HG02678 (cell line): ENCODE results near the gene PIGP.
"Not testable (repeated sequence)": the region's sequence is repeated elsewhere in the genome, so short reads cannot be mapped to it uniquely, and the experiment has no call there.

Experiments used
- ATAC-seq: cut with Tn5 transposase; IDR thresholded peaks from one replicate; pipeline ENCODE4 v1.9.1; 2021; ENCODE audit warnings: mild to moderate bottlenecking, moderate library complexity; ENCODE audit not compliant: unreplicated experiment

PIGP gene

DNA sequence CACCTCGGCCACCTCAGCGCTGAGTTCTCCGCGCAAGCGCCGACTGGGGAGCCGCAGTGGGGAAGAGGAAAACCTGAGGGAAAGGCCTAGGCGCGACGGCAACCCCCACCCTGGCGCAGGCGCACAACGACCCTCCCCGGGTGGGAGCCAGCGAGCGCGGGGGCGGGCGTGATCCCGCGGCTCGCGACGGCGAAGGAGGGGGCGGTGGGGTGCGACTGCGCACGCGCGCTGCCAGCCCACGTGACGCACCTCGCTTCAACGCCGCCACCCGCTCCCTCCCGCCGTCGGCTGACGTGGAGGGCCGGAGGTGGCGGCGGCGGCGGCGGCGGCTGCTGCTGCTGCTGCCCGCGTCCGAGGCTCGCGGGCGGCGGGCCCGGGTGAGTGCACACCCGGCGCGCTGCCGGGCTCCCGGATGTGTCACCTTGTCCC lies at the start of gene PIGP, which contains the start of gene TTC3:
TSS of gene PIGP (minus strand) at position 84 of the 429 bp plus-strand sequence. CDS start 556 bp downstream, outside the sequence.
TSS of gene TTC3 (plus strand) at position 267 of the 429 bp plus-strand sequence. CDS start 14,004 bp downstream, outside the sequence.
- ATAC-seq, result peak; percentile 67

DNA sequence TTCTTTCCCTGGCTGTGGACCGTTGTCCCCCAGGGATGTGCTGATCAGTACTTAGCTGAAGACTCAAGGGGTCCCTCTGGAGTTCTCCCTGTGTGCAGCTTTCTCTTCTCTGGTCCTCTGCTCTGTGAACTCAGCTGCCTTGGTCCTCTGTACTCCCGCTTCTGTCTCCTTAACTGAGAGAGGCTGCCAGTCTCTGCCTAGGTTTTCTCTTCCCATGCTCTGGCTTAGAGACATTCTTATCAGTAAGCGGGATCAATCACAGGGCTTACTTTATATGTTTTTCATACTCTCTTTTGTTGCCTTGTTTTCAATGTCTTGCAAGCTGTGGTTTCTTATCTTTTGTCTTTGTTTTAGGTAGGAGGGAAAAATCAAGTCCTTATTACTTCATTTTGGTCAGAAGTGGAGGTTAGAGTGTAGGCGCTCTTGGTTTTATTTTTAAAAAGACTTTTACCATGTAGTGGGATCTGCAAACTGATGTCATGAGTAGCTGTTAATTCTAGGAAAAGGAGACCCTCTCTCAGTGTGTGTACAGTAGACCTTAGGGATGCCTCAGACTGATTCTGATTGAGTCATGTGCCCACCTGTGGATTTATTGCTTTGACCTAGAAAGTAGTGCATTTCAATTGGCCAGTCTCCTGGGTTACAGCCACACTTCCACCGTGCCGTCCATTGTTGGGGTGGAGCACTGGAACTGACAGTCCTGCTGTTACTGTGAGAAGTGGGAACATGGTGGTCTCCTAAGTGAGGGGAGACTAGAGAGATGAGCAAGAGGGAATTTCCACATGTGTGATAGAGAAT lies 46.7 kb upstream of the PIGP start:
- ATAC-seq, result no peak

GRCh38 chr21:37118187-37118826 lies 45.4 kb upstream of the PIGP start:
- no peak for ATAC-seq

DNA sequence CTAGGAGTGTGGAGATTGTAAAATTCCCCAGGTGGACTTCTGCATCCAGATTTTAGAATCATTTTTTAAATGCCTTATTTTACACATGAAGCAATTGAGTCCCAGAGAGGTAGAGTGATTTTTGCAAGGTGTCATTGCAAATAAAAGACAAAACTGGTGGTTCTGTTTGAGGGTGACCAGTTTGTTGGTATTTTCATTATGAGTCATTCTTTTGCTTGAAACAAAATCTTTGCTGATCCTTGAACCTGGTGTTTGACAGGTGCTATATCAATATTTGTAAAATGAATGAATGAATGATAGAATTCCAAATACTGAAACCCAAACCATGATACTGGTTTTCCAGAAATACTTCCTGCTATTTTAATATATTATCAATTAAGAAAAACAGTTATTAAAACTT lies 44.3 kb upstream of the PIGP start:
- ATAC-seq, result no peak

DNA sequence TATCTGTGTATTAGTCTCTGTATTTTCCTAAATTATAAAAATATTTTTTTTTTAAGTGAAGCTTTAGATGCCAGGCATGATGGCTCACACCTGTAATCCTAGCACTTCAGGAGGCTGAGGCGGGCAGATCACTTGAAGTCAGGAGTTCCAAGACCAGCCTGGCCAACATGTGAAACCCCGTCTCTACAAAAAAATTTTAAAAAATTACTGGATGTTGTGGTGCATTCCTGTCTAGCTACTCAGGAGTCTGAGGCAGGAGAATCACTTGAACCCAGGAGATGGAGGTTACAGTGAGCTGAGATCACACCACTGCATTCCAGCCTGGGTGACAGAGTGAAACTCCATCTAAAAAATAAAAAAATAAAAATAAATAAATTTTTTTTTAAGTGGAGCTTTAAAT lies 43.6 kb upstream of the PIGP start:
- not testable (repeated sequence) for ATAC-seq

- not testable (repeated sequence) for ATAC-seq
Observed at GRCh38 chr21:37114301-37114700, 41.4 kb upstream of the PIGP start.

- ATAC-seq, result not testable (repeated sequence)
Observed at GRCh38 chr21:37111029-37111428, 38.2 kb upstream of the PIGP start.

- ATAC-seq, result no peak
Observed at GRCh38 chr21:37106998-37107397, 34.1 kb upstream of the PIGP start.

- ATAC-seq, result not testable (repeated sequence)
Observed at GRCh38 chr21:37102746-37103145, 29.9 kb upstream of the PIGP start.

GRCh38 chr21:37101384-37101783 lies 28.5 kb upstream of the PIGP start:
- no peak for ATAC-seq

DNA sequence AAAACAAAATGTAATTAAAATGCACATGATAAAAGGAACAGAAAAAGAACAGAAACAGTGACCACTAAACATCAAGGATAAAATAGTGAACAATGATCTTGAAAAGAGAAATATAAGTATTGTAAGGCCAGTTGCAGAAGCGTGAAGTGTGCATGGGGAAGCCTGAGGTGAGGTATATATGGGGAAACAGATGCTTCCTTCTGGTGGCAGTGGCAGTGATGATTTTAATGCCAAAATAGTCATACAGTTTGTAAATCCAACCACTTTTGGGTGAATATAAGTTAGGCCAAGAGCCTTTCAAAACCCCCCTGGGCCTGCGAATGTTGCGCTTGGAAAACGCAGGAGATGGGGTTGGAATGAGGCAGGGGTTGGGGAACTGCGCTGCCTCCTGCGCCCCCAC lies 27.4 kb upstream of the PIGP start:
- ATAC-seq, result no peak

GRCh38 chr21:37098751-37099150 lies 25.9 kb upstream of the PIGP start:
- ATAC-seq, result no peak

DNA sequence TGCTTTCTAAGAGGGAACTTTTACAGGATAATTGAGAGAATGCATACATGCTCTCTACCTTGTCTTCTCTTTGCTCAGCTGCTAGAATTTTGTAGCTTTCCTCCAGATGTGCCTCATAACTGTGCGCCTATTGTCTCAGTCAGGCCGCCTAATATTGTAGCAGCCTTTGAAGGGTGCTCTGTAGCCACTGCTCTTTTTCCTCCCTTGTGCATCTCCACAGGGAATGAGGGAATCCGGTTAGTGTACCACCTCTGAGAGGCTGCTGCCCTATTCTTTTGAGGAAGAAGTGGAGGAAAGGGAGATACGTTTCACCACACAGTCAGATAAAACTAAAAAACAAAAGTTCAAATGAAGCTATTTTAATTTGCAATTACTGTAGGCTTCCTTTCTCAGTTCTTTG lies 22.9 kb upstream of the PIGP start:
- ATAC-seq, result no peak

DNA sequence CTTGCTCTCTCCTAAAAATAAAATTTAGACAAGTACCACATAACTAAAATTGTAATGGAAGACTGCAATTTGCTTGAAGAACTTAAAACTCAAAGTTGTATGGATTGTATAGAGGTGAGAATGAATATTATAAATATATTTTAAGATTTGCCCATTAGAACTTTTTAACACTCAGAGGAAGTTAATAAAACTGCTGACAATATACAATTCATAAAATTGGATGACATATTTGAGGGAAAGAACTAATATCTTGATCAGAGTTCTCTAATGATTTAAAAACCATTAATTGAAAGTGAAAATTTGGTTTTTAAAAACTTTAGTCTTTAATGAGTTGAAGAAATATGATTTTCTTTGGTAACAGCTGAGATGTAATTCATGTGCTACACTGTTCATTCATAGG lies 21.1 kb upstream of the PIGP start:
- no peak for ATAC-seq

- no peak for ATAC-seq
Observed at GRCh38 chr21:37088186-37088735, 15.4 kb upstream of the PIGP start.

GRCh38 chr21:37087188-37087587 lies 14.3 kb upstream of the PIGP start:
- ATAC-seq, result no peak

DNA sequence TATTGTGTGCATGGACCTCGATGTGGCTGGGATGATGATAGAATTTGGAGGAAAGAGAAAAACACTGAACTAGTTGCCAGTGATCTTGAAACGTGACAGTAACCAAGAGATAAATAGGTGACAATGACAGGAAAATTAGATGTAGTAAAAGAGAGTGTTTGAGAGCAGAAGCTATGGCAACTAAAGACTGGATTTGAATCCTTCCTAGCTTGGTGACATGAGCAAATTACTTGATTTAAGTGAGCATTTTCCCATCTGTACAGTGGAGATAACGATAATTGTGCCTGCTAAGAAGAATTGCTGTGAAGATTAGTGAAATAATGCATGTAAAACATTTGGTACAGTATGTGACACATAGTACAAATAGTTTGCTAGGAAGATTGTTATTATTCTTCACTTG lies 12.9 kb upstream of the PIGP start:
- ATAC-seq, result no peak

DNA sequence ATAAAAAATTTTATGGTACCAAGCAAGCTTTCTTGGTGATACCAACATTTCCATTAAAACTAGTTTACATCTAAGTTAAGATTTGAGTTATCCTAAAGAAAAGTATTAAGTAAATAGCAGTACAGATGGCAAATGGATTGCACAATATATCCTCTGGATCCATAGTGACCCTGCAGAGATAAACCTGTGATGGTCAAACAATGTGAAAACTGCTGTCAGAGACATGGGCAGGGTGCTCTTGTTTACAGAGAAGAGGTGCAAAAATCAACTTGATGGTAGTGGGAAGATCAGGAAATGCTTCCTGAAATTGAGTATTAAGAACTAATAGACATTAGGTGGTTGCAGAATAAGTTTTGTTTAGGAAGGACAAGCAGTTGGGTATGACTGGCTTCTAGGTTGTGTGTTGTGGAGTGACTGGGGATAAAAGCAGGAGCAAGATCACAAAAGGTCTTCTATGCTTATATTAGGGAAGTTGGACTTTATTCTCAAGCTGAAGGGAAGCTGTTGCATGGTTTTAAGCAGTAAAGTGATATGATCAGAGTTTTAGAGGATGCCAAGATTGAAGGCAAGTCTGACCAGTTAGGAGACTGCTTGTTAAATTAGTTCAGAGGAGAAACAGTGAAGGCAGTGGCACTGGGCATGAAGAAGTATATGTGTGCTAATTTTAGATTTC lies 10.1 kb upstream of the PIGP start:
- no peak for ATAC-seq

DNA sequence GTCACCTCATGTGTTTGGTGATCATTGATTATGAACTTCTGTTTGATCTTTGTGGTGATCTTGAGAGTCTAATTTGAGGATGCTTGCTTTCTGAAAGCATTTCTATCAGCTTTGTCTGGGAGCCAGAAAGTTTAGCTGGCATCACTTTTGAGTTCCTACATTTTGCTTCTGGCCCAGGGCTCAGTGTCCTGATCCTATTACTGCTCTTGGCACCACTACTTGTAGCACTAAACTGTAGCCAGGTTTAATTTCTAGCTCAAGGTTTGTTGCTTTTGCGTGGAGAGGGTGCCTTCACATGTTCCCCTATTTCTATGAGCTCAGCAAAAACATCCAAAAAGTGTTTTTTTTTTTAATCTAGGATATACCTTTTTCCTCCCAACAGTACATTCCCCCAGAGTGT lies 9.5 kb upstream of the PIGP start:
- ATAC-seq, result no peak

- ATAC-seq, result no peak
Observed at GRCh38 chr21:37079211-37079824, 6.4 kb upstream of the PIGP start.

- no peak for ATAC-seq
Observed at GRCh38 chr21:37077403-37077802, 4.5 kb upstream of the PIGP start.
